ENCODE data around the gene CENPB. TPM values are rescaled to one million over a fixed set of nuclear protein-coding genes. Genes with fewer than 3 reads are reported as not detected.
A peak's percentile ranks its signal among the peaks of the same experiment; 100 is the strongest.

Gene CENPB
- total and polyA plus RNA-seq, 8 donors = 24.5 to 130 (median 69.2) TPM

GRCh38 chr20:3781153-3781910 lies 5.2 kb downstream of the CENPB start, which contains the start of gene SPEF1:
Gene SPEF1 (minus strand): TSS chr20:3781448. CDS start chr20:3781287, 161 bp downstream.
- 14 to 26% (median 17%) methylated on average over 18 to 28 of the region's 28 CpGs for WGBS, 5 donors
- H3K4me3 ChIP-seq = peak within 1 kb of the TSS; percentile 29 to 48 (median 38)
- peak; percentile 76 to 96 for DNase-seq
- TF ChIP-seq POLR2AphosphoS5 (IDR thresholded peaks at IDR 0.05) (peak in 2 of 3 donors; percentile 32 to 61), CTCF (IDR thresholded peaks at IDR 0.05) (peak in 4 of 7 experiments; percentile 3 to 45 (median 30)), POLR2A (IDR thresholded peaks at IDR 0.05) (no peak)
- H3K27me3 ChIP-seq = peaks cover 0 to 17% (median 4%) of the 10 kb centered on the region in 3 donors
- H3K9me3 ChIP-seq = no peaks in the 10 kb centered on the region
- peaks cover 52 to 75% (median 66%) of the 10 kb centered on the region in 4 donors for H3K4me1 ChIP-seq
- intact Hi-C loops (cut with DNase I; ENCODE audit: low total_unique reads) = loop anchor here (5.0 kb wide), 1 partner anchor 71 kb away; no protein-coding TSS in a partner anchor
- H3K36me3 ChIP-seq = peaks cover 0 to 25% (median 8%) of the 10 kb centered on the region in 4 donors
- H3K27ac ChIP-seq = peak within 1 kb of the TSS in 4 of 5 donors; percentile 0 to 61 (median 48)

GRCh38 chr20:3778976-3779375 lies 7.6 kb downstream of the CENPB start:
- intact Hi-C loops (cut with DNase I; ENCODE audit: low total_unique reads) = no loop called here
- peak in 1 of 2 donors; percentile 16 for DNase-seq

GRCh38 chr20:3777716-3778629 lies 8.6 kb downstream of the CENPB start:
- H3K27me3 ChIP-seq = peaks cover 0 to 17% (median 4%) of the 10 kb centered on the region in 3 donors
- DNase-seq = peak; percentile 62 to 70
- H3K27ac ChIP-seq = peak overlapping the region in 3 of 5 donors; percentile 2 to 50 (median 3)
- 1 to 8% (median 2%) methylated on average over 33 to 70 of the region's 70 CpGs for WGBS, 5 donors
- no peaks in the 10 kb centered on the region for H3K9me3 ChIP-seq
- peaks cover 23 to 43% (median 34%) of the 10 kb centered on the region in 4 donors for H3K4me1 ChIP-seq
- H3K36me3 ChIP-seq = peaks cover 0 to 2% (median 0%) of the 10 kb centered on the region in 4 donors
- TF ChIP-seq POLR2A (IDR thresholded peaks at IDR 0.05) = no peak
- intact Hi-C loops (cut with DNase I; ENCODE audit: low total_unique reads) = no loop called here
- H3K4me3 ChIP-seq = peak overlapping the region; percentile 47 to 71 (median 60)

More at GRCh38 chr20:3778976-3779375, 7.6 kb downstream of the CENPB start:
- no peak overlapping the region for H3K4me3 ChIP-seq
- H3K27ac ChIP-seq = no peak overlapping the region
- 32 to 47% (median 36%) methylated on average over 16 to 18 of the region's 18 CpGs for WGBS, 5 donors
- peaks cover 0 to 12% (median under 1%) of the 10 kb centered on the region in 4 donors for H3K36me3 ChIP-seq
- TF ChIP-seq POLR2A (IDR thresholded peaks at IDR 0.05) (no peak), POLR2AphosphoS5 (IDR thresholded peaks at IDR 0.05) (no peak), CTCF (IDR thresholded peaks at IDR 0.05) (no peak), EP300 (IDR thresholded peaks at IDR 0.05) (no peak)
- H3K27me3 ChIP-seq = peaks cover 0 to 17% (median 4%) of the 10 kb centered on the region in 3 donors
- no peaks in the 10 kb centered on the region for H3K9me3 ChIP-seq
- peaks cover 31 to 53% (median 44%) of the 10 kb centered on the region in 4 donors for H3K4me1 ChIP-seq

GRCh38 chr20:3777381-3777715 lies 9.2 kb downstream of the CENPB start:
- intact Hi-C loops (cut with DNase I; ENCODE audit: low total_unique reads) = no loop called here
- no peak for DNase-seq
- TF ChIP-seq EP300 (IDR thresholded peaks at IDR 0.05) = no peak
- TF ChIP-seq POLR2AphosphoS5 (IDR thresholded peaks at IDR 0.05) = no peak
- TF ChIP-seq CTCF (IDR thresholded peaks at IDR 0.05) = no peak
- TF ChIP-seq POLR2A (IDR thresholded peaks at IDR 0.05) = no peak

More at GRCh38 chr20:3777381-3777715, 9.2 kb downstream of the CENPB start:
- no peaks in the 10 kb centered on the region for H3K9me3 ChIP-seq
- WGBS, 5 donors = 13 to 82% (median 16%) methylated on average over 2 to 16 of the region's 16 CpGs
- no peaks in the 10 kb centered on the region for H3K36me3 ChIP-seq
- H3K4me3 ChIP-seq = peak overlapping the region; percentile 47 to 71 (median 60)
- H3K27me3 ChIP-seq = peaks cover 0 to 17% (median 4%) of the 10 kb centered on the region in 3 donors
- peaks cover 23 to 37% (median 30%) of the 10 kb centered on the region in 4 donors for H3K4me1 ChIP-seq
- peak overlapping the region in 2 of 5 donors; percentile 2 to 50 for H3K27ac ChIP-seq
